ENCODE results near the gene RASSF8.

Gene RASSF8

DNA sequence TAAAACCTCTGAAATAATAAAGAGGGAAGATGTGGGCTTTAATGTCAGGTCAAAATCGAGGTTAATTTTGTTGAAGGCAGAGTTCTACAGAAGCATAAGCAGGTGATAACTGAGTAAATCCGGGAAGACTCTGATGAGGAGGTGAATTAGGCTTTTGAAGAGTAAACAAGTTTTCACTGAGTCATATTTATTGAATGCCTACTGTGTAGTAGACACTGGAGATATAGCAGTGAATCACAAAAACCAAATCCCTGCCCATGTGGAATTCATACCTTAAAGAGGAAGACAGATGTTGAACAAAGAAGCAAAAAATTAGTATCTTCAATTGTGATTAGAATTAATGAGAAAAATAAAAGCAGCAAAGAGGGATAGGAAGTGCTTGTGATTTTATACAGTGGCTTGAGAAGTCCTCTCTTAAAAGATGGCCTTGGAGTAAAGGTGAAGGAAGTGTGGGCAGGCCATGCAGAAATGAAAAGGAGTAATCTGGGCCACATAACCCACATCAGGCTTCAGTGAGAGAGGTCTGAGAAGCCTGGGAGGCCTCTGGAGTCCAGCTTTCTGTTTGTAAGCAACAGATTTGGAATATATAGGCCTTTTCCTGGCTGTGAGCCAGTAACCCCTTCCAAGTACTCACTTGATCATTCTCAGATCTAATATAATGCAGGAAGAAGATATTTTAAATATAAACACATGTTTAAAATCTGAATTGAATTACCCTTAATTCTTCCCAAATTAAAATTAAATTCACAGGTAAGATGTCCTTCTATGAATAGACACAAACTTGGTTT is 119.6 kb downstream of the RASSF8 start:
- no peaks in the 10 kb centered on the region for H3F3A ChIP-seq (ENCODE audit: insufficient read depth)
- no peak for TF ChIP-seq EZH2phosphoT487 (conservative IDR thresholded peaks at IDR 0.05; ENCODE audit: low read length)
- no peak overlapping the region for H3K4me2 ChIP-seq (ENCODE audit: low read depth, low read length, poor library complexity, severe bottlenecking)
- no peak overlapping the region for H3K4me3 ChIP-seq (ENCODE audit: insufficient read depth, low read length, poor library complexity, severe bottlenecking)
- H3K27ac ChIP-seq (ENCODE audit: low read depth, low read length) = no peak overlapping the region
- no peaks in the 10 kb centered on the region for H3K27me3 ChIP-seq (ENCODE audit: low read length)
- no peaks in the 10 kb centered on the region for H3K36me3 ChIP-seq (ENCODE audit: low read length)
- no peak overlapping the region for H2AFZ ChIP-seq (ENCODE audit: low read depth, low read length, severe bottlenecking)
- no peaks in the 10 kb centered on the region for H3K9me3 ChIP-seq (ENCODE audit: insufficient read depth, low read length)
- H4K20me1 ChIP-seq (ENCODE audit: low read depth, low read length) = no peaks in the 10 kb centered on the region; the same call in 1 of the 2 replicates
- H3K79me2 ChIP-seq (ENCODE audit: insufficient read depth, low read length) = no peaks in the 10 kb centered on the region
- no peak overlapping the region for H3K9ac ChIP-seq (ENCODE audit: low read length)
- no peaks in the 10 kb centered on the region for H3K9me2 ChIP-seq (replicated peaks; ENCODE audit: insufficient read depth, low read length)

DNA sequence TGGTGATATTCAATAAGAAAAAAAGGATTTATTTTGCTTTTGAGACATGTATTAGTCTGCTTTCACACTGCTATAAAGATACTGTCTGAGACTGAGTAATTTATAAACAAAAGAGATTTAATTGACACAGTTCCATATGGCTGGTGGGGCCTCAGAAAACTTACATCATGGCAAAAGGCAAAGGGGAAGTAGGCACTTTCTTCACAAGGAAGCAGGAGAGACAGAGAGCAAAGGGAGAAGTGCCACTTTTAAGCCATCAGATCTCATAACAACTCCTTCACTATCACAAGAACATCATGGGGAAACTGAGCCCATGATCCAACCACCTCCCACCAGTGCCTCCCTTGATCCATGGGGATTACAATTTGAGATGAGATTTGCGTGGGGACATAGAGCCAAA is 122.4 kb downstream of the RASSF8 start:
- no peaks in the 10 kb centered on the region for H3K9me2 ChIP-seq (replicated peaks; ENCODE audit: insufficient read depth, low read length)
- H3K36me3 ChIP-seq (ENCODE audit: low read length) = no peaks in the 10 kb centered on the region
- H2AFZ ChIP-seq (ENCODE audit: low read depth, low read length, severe bottlenecking) = no peak overlapping the region
- no peaks in the 10 kb centered on the region for H3K9me3 ChIP-seq (ENCODE audit: insufficient read depth, low read length)
- no peaks in the 10 kb centered on the region; the same call in 1 of the 2 replicates for H4K20me1 ChIP-seq (ENCODE audit: low read depth, low read length)
- no peak overlapping the region for H3K4me3 ChIP-seq (ENCODE audit: insufficient read depth, low read length, poor library complexity, severe bottlenecking)
- TF ChIP-seq EZH2phosphoT487 (conservative IDR thresholded peaks at IDR 0.05; ENCODE audit: low read length) = no peak
- TF ChIP-seq, protein P1, sequence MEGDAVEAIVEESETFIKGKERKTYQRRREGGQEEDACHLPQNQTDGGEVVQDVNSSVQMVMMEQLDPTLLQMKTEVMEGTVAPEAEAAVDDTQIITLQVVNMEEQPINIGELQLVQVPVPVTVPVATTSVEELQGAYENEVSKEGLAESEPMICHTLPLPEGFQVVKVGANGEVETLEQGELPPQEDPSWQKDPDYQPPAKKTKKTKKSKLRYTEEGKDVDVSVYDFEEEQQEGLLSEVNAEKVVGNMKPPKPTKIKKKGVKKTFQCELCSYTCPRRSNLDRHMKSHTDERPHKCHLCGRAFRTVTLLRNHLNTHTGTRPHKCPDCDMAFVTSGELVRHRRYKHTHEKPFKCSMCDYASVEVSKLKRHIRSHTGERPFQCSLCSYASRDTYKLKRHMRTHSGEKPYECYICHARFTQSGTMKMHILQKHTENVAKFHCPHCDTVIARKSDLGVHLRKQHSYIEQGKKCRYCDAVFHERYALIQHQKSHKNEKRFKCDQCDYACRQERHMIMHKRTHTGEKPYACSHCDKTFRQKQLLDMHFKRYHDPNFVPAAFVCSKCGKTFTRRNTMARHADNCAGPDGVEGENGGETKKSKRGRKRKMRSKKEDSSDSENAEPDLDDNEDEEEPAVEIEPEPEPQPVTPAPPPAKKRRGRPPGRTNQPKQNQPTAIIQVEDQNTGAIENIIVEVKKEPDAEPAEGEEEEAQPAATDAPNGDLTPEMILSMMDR (IDR thresholded peaks at IDR 0.05; ENCODE audit: insufficient read depth, low read length, poor library complexity, severe bottlenecking) = no peak
- no peak overlapping the region for H3K4me2 ChIP-seq (ENCODE audit: low read depth, low read length, poor library complexity, severe bottlenecking)
- no peaks in the 10 kb centered on the region for H3F3A ChIP-seq (ENCODE audit: insufficient read depth)
- no peak overlapping the region for H3K27ac ChIP-seq (ENCODE audit: low read depth, low read length)
- no peaks in the 10 kb centered on the region for H3K79me2 ChIP-seq (ENCODE audit: insufficient read depth, low read length)
- H3K27me3 ChIP-seq (ENCODE audit: low read length) = no peaks in the 10 kb centered on the region
- no peak overlapping the region for H3K9ac ChIP-seq (ENCODE audit: low read length)

DNA sequence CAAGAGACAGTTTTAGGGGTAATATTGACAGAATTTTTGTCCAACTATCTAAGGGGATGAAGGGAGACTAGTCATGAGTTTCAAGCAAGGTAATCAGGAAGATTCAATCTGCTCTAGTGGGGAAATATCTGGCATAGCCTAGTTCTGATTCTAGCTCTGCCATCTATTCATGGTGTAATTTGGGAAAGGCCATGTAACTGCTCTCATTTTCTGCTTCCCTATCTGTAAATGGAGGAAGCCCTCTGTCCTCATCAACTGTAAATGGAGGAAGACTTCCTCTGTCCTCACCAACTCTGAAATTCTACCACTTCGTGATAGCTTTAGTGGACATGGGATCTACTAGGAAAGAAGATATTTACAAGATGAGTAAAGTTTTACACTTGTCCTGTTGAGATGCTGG is 128.5 kb downstream of the RASSF8 start:
- Histone ChIP-seq H3K36me3 (ENCODE audit: low read length) (no peaks in the 10 kb centered on the region), H3K79me2 (ENCODE audit: insufficient read depth, low read length) (no peaks in the 10 kb centered on the region), H3K27me3 (ENCODE audit: low read length) (no peaks in the 10 kb centered on the region), H3K9ac (ENCODE audit: low read length) (no peak overlapping the region), H3K27ac (ENCODE audit: low read depth, low read length) (no peak overlapping the region), H3K9me3 (ENCODE audit: insufficient read depth, low read length) (no peaks in the 10 kb centered on the region), H3F3A (ENCODE audit: insufficient read depth) (no peaks in the 10 kb centered on the region), H4K20me1 (ENCODE audit: low read depth, low read length) (no peaks in the 10 kb centered on the region), H3K4me2 (ENCODE audit: low read depth, low read length, poor library complexity, severe bottlenecking) (no peak overlapping the region), H3K9me2 (replicated peaks; ENCODE audit: insufficient read depth, low read length) (no peaks in the 10 kb centered on the region), H2AFZ (ENCODE audit: low read depth, low read length, severe bottlenecking) (no peak overlapping the region), H3K4me3 (ENCODE audit: insufficient read depth, low read length, poor library complexity, severe bottlenecking) (no peak overlapping the region)
- TF ChIP-seq, protein P1 (IDR thresholded peaks at IDR 0.05; ENCODE audit: insufficient read depth, low read length, poor library complexity, severe bottlenecking) = no peak
- no peak for TF ChIP-seq EZH2phosphoT487 (conservative IDR thresholded peaks at IDR 0.05; ENCODE audit: low read length)

DNA sequence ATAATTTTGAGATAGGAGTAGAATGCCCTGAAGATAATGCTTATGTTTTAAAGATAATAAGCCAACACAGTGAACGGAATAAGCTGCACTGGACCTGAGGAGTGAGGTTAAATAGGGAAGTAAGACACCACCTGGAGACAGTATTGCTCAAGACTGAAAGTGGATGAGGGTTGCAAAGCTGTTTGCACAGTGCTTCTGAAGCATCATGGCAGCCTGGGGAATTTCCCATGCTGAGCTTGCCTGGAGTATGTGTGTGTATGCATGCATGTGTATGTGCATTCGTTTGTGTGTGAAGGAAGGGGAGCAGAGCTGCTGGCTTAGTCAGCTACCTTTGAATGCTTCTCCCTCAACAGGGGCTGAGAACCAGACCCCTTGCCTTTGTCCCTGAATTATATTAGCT is 130.5 kb downstream of the RASSF8 start:
- Histone ChIP-seq H3K4me3 (ENCODE audit: insufficient read depth, low read length, poor library complexity, severe bottlenecking) (no peak overlapping the region), H3K36me3 (ENCODE audit: low read length) (no peaks in the 10 kb centered on the region)

More for the DNA sequence above, 130.5 kb downstream of the RASSF8 start:
- Histone ChIP-seq H3K27me3 (ENCODE audit: low read length) (no peaks in the 10 kb centered on the region), H3K4me2 (ENCODE audit: low read depth, low read length, poor library complexity, severe bottlenecking) (no peak overlapping the region), H4K20me1 (ENCODE audit: low read depth, low read length) (no peaks in the 10 kb centered on the region), H2AFZ (ENCODE audit: low read depth, low read length, severe bottlenecking) (no peak overlapping the region), H3K9me2 (replicated peaks; ENCODE audit: insufficient read depth, low read length) (no peaks in the 10 kb centered on the region), H3F3A (ENCODE audit: insufficient read depth) (no peaks in the 10 kb centered on the region), H3K79me2 (ENCODE audit: insufficient read depth, low read length) (no peaks in the 10 kb centered on the region), H3K27ac (ENCODE audit: low read depth, low read length) (no peak overlapping the region), H3K9me3 (ENCODE audit: insufficient read depth, low read length) (no peaks in the 10 kb centered on the region), H3K9ac (ENCODE audit: low read length) (no peak overlapping the region)
- TF ChIP-seq, protein P1 (IDR thresholded peaks at IDR 0.05; ENCODE audit: insufficient read depth, low read length, poor library complexity, severe bottlenecking) = no peak
- TF ChIP-seq EZH2phosphoT487 (conservative IDR thresholded peaks at IDR 0.05; ENCODE audit: low read length) = no peak

Measured in SU-DHL-6 (cell line).